Fibroblast of pulmonary artery (primary cell): ENCODE measurements around the gene EDAR.

ENCODE experiments used
- DNase-seq: peaks from one replicate; pipeline ENCODE4 v3.0.0-alpha.2; 2010; ENCODE audit warnings: low read depth
- H3K4me3 ChIP-seq: replicated peaks from 2 replicates; pipeline ENCODE4 v1.5.1; 2011; ENCODE audit warnings: low read depth, mild to moderate bottlenecking, control low read depth, low read length, moderate library complexity
- TF ChIP-seq, protein P1 (sequence below): IDR thresholded peaks from 2 replicates; pipeline ENCODE4 v1.5.1; 2011; ENCODE audit warnings: mild to moderate bottlenecking, control low read depth, low read length, inconsistent platforms; ENCODE audit errors: missing control alignments

Gene EDAR

GRCh38 chr2:109001201-109001600 is 12.2 kb upstream of the EDAR start:
- DNase-seq, result no peak
- TF ChIP-seq, protein P1, sequence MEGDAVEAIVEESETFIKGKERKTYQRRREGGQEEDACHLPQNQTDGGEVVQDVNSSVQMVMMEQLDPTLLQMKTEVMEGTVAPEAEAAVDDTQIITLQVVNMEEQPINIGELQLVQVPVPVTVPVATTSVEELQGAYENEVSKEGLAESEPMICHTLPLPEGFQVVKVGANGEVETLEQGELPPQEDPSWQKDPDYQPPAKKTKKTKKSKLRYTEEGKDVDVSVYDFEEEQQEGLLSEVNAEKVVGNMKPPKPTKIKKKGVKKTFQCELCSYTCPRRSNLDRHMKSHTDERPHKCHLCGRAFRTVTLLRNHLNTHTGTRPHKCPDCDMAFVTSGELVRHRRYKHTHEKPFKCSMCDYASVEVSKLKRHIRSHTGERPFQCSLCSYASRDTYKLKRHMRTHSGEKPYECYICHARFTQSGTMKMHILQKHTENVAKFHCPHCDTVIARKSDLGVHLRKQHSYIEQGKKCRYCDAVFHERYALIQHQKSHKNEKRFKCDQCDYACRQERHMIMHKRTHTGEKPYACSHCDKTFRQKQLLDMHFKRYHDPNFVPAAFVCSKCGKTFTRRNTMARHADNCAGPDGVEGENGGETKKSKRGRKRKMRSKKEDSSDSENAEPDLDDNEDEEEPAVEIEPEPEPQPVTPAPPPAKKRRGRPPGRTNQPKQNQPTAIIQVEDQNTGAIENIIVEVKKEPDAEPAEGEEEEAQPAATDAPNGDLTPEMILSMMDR, result no peak
- no peak overlapping the region for H3K4me3 ChIP-seq

DNA sequence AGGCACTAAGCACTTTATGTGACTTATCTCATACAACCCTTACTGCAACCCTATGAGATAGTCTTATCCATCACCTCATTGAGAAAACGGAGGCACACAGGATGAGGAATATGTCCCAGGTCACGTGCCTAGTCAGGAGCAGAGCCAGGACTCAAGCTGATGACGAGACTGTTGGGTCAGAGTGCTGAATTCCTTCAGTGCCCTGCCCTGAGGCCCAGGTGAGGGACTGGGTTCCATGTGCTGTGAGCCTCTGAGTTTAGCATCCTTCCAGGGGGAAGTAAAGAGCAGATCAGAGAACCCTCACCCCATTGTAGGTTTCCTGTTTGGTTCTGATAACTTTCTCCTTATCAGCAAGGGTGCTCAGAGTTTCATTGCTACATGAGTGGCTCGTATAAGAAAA is 11.7 kb upstream of the EDAR start:
- no peak for DNase-seq
- no peak overlapping the region for H3K4me3 ChIP-seq
- TF ChIP-seq, protein P1, result no peak

DNA sequence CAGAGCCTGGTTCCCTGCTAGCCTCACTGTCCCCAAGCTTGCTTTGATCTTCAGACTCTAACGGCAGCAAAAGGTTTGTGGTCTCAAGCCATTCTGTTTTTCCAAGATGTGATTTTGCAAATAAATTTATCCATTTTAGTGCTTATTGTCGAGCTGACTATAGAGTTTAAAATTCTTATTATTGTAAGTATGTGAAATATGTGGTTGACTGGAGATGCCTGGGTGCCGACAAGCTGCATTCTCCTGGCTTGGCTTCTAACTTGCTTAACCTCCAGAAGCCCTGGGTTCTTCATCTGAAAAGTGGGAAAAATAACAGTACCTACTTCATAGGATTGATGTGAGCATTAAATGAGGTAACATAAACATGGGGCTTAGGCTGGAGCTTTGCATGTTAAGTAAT is 9.9 kb upstream of the EDAR start:
- no peak overlapping the region for H3K4me3 ChIP-seq
- DNase-seq, result no peak
- TF ChIP-seq, protein P1, result no peak

GRCh38 chr2:108994178-108994577 is 5.2 kb upstream of the EDAR start:
- H3K4me3 ChIP-seq, result no peak overlapping the region
- DNase-seq, result no peak
- TF ChIP-seq, protein P1, result no peak

GRCh38 chr2:108993095-108993937 is 4.3 kb upstream of the EDAR start:
- DNase-seq, result no peak
- no peak overlapping the region for H3K4me3 ChIP-seq
- TF ChIP-seq, protein P1, result no peak

GRCh38 chr2:108988076-108988795 is 784 bp downstream of the EDAR start:
- DNase-seq, result no peak
- no peak overlapping the region for H3K4me3 ChIP-seq
- TF ChIP-seq, protein P1, result no peak
